ENCODE measurements around the gene BNC2.

BNC2 gene

DNA sequence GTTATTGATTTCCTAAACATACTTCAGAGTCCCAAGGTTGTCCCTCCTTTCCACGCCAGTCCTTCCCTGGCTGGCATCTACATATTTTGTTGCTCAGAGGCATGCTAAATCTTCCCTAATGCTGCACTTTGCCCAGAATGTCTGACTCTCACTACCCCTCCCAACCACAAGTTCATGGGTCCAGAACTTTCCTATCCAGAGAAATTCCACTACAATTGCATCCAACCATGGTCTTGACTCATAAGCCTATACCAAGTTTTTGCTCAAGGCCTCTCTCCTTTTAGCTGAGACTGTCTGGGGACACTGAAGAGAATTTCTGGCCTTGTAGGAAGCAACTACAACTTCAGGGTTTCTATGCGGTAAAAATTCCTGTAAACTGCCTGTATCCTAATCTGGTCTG lies 206.3 kb downstream of the BNC2 start:
- no peak overlapping the region for H3K27ac Mint-ChIP-seq
- H3K27me3 Mint-ChIP-seq (ENCODE audit: low read depth) = no peaks in the 10 kb centered on the region
- no peak overlapping the region for H3K4me3 Mint-ChIP-seq
- H3K4me1 Mint-ChIP-seq (ENCODE audit: low read depth) = no peaks in the 10 kb centered on the region
- DNase-seq (ENCODE audit: low spot score) = no peak
- peaks cover 8% of the 10 kb centered on the region for H3K9me3 Mint-ChIP-seq
- no peaks in the 10 kb centered on the region for H3K36me3 Mint-ChIP-seq (ENCODE audit: low read depth)

DNA sequence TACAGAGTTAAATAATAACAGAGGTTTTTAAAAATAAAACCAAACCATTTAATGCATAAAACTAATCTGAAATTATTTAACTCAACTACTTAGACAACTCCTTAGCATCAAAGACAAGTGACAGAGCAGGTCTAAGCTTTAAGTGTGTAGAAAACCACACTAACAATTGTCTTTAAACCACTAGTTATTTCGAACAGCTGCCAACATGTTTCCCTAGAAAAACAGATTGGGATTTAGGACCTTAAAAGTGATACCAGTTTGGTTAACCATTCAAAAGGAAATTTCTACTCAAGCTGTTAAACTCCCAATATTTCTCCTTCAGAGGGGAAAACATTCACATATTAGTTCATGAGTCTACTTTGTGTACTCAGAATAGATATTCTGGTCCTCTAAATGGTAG lies 208.7 kb downstream of the BNC2 start:
- DNase-seq (ENCODE audit: low spot score) = no peak
- H3K27ac Mint-ChIP-seq = no peak overlapping the region
- peaks cover 8% of the 10 kb centered on the region for H3K9me3 Mint-ChIP-seq
- H3K36me3 Mint-ChIP-seq (ENCODE audit: low read depth) = no peaks in the 10 kb centered on the region
- no peaks in the 10 kb centered on the region for H3K27me3 Mint-ChIP-seq (ENCODE audit: low read depth)
- no peaks in the 10 kb centered on the region for H3K4me1 Mint-ChIP-seq (ENCODE audit: low read depth)
- H3K4me3 Mint-ChIP-seq = no peak overlapping the region

GRCh38 chr9:16659096-16659495 lies 211.4 kb downstream of the BNC2 start:
- Mint-ChIP-seq H3K4me3 (no peak overlapping the region), H3K27me3 (ENCODE audit: low read depth) (no peaks in the 10 kb centered on the region), H3K36me3 (ENCODE audit: low read depth) (no peaks in the 10 kb centered on the region), H3K4me1 (ENCODE audit: low read depth) (no peaks in the 10 kb centered on the region), H3K27ac (no peak overlapping the region), H3K9me3 (peaks cover 12% of the 10 kb centered on the region)
- no peak for DNase-seq (ENCODE audit: low spot score)

DNA sequence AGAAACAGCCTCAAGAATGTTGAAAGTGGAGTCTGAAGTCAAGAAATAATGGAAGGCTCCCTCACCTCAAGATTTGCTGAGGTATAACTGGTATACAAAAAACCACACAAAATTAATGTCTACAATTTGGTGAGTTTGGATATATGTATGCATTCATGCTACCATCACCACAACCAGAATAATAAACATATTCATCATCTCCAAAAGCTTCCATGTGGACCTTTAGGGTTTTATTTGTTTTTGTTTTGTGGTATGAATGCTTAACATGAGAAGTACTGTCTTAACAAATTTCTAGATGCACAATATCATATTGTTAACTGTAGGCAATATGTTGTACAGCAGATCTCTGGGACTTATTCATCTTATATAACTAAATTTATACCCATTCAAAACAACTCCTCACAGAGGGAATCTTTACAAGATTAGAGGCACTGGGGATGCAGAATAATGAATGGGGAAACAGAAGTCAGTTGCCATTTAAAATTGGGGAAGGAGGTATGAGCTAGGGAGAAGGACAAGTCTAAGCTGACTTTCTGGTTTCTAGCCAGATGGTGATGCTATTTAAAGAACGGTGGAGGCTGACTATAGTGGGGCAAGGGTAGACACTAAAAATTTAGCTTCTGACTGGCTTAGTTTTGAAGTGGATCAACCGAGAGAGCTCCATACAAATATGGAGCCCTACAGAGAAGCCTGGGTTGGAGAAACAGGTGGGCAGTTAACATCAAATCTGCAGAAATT lies 213.9 kb downstream of the BNC2 start:
- Mint-ChIP-seq H3K36me3 (ENCODE audit: low read depth) (no peaks in the 10 kb centered on the region), H3K4me1 (ENCODE audit: low read depth) (no peaks in the 10 kb centered on the region), H3K9me3 (peaks cover 12% of the 10 kb centered on the region), H3K27ac (no peak overlapping the region), H3K27me3 (ENCODE audit: low read depth) (no peaks in the 10 kb centered on the region), H3K4me3 (no peak overlapping the region)
- no peak for DNase-seq (ENCODE audit: low spot score)

DNA sequence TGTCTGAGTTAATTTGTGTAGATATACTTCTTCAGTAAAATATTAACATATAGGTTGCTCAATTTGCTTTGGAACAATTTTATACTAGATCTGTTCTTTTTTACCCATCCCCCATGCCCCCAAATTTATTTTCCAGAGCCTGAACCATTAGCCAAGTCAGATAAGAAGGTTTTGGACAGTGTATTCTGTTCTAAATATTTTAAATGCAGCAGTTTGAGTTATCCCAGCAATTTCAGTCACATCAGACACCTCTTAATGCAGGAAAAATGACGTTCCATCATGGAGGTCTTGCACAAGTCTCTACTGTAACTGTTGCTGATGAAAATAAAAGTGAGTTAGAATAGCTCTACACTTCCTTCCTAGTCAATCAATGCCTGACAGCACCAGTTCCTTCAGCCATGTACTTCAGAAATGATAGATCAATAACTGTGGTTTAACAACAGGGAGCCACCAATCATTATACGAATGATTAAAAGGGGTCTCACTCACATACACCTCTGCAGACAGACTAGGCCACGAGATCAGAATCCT lies 215.8 kb downstream of the BNC2 start:
- no peak overlapping the region for H3K4me3 Mint-ChIP-seq
- no peaks in the 10 kb centered on the region for H3K4me1 Mint-ChIP-seq (ENCODE audit: low read depth)
- no peaks in the 10 kb centered on the region for H3K36me3 Mint-ChIP-seq (ENCODE audit: low read depth)
- H3K27me3 Mint-ChIP-seq (ENCODE audit: low read depth) = no peaks in the 10 kb centered on the region
- no peak for DNase-seq (ENCODE audit: low spot score)
- peaks cover 9% of the 10 kb centered on the region for H3K9me3 Mint-ChIP-seq
- no peak overlapping the region for H3K27ac Mint-ChIP-seq

DNA sequence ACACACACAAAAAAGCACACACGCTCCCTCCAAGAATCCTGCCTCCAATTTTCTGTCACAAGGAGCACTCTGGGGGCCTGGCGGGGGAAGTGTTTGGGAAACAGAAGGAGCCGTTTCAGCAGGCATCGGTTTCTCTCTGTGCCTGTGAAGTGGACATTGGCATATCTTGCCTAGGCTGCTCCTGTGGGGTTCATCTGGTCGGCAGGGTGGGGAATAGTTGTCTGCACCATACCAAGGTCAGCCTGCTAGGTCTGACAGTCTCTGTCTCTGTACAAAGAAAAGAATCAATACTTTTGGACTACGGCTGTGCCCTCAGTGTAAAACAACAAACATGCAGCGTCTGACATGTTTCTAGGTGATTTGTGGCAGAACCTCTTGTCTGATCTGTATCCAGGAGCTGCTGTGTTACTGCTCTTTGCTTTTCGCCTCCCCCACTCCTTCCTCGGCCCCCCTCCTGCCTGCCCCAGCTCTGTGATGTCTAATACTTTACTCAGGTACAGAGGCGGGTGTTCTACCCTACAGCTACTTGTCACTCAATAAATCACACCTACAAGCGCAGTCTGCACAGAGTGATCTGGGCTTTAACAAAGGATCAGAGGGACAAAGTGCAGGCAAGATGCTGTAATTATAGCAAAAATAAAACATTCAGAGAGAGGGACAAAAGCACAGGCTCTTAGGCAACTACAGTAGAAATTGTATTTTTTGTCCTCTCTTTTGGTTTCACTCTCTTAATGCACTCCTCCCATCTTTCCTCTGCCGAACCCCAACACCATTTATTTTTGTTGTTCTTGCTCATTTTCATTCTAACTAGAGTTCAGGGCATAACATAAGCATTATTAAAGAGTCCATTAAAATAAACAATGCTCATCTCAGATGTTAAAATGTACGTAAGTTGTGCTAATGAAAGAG lies 216.7 kb downstream of the BNC2 start:
- Mint-ChIP-seq H3K36me3 (ENCODE audit: low read depth) (no peaks in the 10 kb centered on the region), H3K4me3 (no peak overlapping the region), H3K4me1 (ENCODE audit: low read depth) (no peaks in the 10 kb centered on the region), H3K9me3 (peaks cover 7% of the 10 kb centered on the region), H3K27ac (no peak overlapping the region), H3K27me3 (ENCODE audit: low read depth) (no peaks in the 10 kb centered on the region)
- DNase-seq (ENCODE audit: low spot score) = no peak

GRCh38 chr9:16652582-16652981 lies 217.9 kb downstream of the BNC2 start:
- H3K9me3 Mint-ChIP-seq = peaks cover 7% of the 10 kb centered on the region
- H3K27ac Mint-ChIP-seq = no peak overlapping the region
- DNase-seq (ENCODE audit: low spot score) = no peak
- H3K4me3 Mint-ChIP-seq = no peak overlapping the region
- H3K27me3 Mint-ChIP-seq (ENCODE audit: low read depth) = no peaks in the 10 kb centered on the region
- H3K36me3 Mint-ChIP-seq (ENCODE audit: low read depth) = no peaks in the 10 kb centered on the region
- no peaks in the 10 kb centered on the region for H3K4me1 Mint-ChIP-seq (ENCODE audit: low read depth)

DNA sequence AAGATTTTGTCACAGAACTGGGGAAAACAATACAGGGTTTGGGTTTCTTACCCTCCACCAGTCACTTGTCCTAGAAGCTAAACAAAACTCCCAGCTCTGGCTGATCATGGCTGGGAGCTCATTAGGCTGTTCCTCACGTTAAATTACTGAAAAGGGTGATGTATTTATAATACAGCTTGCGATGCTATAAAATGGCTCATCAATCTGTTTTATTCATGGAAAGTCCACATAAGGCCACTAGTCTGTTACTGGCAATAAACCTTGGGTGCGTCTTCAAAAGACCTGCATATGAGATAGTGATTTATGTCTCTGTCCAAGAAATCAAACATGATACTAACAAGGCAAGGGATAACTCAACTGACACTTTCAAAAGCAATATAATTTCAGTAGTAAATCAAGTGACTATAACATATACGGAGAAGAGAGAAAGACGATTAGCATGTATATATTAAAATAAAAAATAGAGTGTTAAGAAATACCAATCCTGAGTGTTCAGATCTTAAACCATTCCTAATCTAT lies 219.0 kb downstream of the BNC2 start:
- peaks cover 7% of the 10 kb centered on the region for H3K9me3 Mint-ChIP-seq
- no peak for DNase-seq (ENCODE audit: low spot score)
- H3K4me3 Mint-ChIP-seq = no peak overlapping the region
- no peak overlapping the region for H3K27ac Mint-ChIP-seq
- no peaks in the 10 kb centered on the region for H3K36me3 Mint-ChIP-seq (ENCODE audit: low read depth)
- H3K4me1 Mint-ChIP-seq (ENCODE audit: low read depth) = no peaks in the 10 kb centered on the region
- H3K27me3 Mint-ChIP-seq (ENCODE audit: low read depth) = no peaks in the 10 kb centered on the region

DNA sequence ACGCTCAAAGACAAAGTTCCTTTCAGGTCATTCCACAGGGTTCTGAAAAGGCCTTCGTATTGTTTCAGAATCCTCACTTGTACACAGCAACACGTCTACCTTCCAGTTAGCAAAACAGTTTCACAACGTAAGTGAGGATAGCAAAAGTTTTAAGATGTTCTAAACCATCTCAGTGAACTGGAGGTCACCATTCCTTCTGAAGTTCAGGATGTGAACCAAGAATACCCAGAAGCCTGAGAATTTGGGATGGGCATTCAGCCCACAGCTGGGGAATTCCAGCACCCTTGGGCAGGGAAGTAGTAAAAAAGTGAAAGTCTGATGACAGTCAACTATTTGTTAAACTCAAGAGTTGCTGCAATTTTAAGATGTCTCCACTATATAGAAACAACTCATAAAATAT lies 224.5 kb downstream of the BNC2 start:
- no peak for DNase-seq (ENCODE audit: low spot score)
- no peaks in the 10 kb centered on the region for H3K9me3 Mint-ChIP-seq
- no peaks in the 10 kb centered on the region for H3K27me3 Mint-ChIP-seq (ENCODE audit: low read depth)
- no peak overlapping the region for H3K27ac Mint-ChIP-seq
- no peak overlapping the region for H3K4me3 Mint-ChIP-seq
- H3K36me3 Mint-ChIP-seq (ENCODE audit: low read depth) = no peaks in the 10 kb centered on the region
- H3K4me1 Mint-ChIP-seq (ENCODE audit: low read depth) = no peaks in the 10 kb centered on the region

DNA sequence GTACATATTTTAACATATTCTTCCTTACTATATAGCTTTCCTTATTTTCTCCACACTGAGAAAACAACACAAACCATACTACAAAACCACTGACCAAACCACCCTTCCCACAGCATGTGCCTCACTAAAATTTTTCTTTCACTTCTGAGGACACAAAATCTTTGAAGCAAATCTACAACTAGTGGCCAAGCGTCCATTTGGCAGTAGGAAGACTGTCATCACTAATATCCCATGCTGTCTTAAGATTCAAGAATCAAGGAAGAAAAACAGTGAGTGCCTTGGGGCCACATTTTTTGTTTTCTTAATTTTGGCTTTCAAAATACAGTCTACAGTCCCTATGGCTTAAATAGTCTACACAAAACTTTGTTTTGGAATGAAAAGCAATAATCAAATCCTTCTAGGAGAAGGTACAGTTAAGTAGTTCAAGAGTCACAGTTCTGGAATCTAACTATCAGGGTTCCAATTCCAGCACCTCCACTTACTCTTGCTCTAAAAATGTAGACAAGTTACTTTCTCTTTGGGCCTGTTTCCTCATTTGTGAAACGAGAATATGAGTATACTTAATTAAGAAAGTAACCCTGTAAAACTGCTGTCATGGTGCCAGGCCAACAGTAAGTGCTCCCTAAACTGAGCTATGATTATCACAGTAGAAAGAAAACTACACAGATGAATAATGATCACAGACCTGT lies 227.9 kb downstream of the BNC2 start:
- H3K27me3 Mint-ChIP-seq (ENCODE audit: low read depth) = no peaks in the 10 kb centered on the region
- no peaks in the 10 kb centered on the region for H3K36me3 Mint-ChIP-seq (ENCODE audit: low read depth)
- H3K27ac Mint-ChIP-seq = no peak overlapping the region
- no peaks in the 10 kb centered on the region for H3K4me1 Mint-ChIP-seq (ENCODE audit: low read depth)
- H3K4me3 Mint-ChIP-seq = no peak overlapping the region
- H3K9me3 Mint-ChIP-seq = no peaks in the 10 kb centered on the region
- no peak for DNase-seq (ENCODE audit: low spot score)

- Mint-ChIP-seq H3K4me1 (ENCODE audit: low read depth) (no peaks in the 10 kb centered on the region), H3K36me3 (ENCODE audit: low read depth) (no peaks in the 10 kb centered on the region), H3K27me3 (ENCODE audit: low read depth) (no peaks in the 10 kb centered on the region), H3K27ac (no peak overlapping the region), H3K9me3 (no peaks in the 10 kb centered on the region), H3K4me3 (no peak overlapping the region)
- DNase-seq (ENCODE audit: low spot score) = no peak
Measured at GRCh38 chr9:16640649-16641048, 229.8 kb downstream of the BNC2 start.

- Mint-ChIP-seq H3K9me3 (no peaks in the 10 kb centered on the region), H3K36me3 (ENCODE audit: low read depth) (no peaks in the 10 kb centered on the region), H3K4me3 (no peak overlapping the region), H3K4me1 (ENCODE audit: low read depth) (no peaks in the 10 kb centered on the region), H3K27ac (no peak overlapping the region), H3K27me3 (ENCODE audit: low read depth) (no peaks in the 10 kb centered on the region)
- no peak for DNase-seq (ENCODE audit: low spot score)
Measured at GRCh38 chr9:16639644-16640043, 230.8 kb downstream of the BNC2 start.

GRCh38 chr9:16637911-16638310 lies 232.6 kb downstream of the BNC2 start:
- no peak for DNase-seq (ENCODE audit: low spot score)
- Mint-ChIP-seq H3K27ac (no peak overlapping the region), H3K4me1 (ENCODE audit: low read depth) (no peaks in the 10 kb centered on the region), H3K9me3 (no peaks in the 10 kb centered on the region), H3K4me3 (no peak overlapping the region), H3K27me3 (ENCODE audit: low read depth) (no peaks in the 10 kb centered on the region), H3K36me3 (ENCODE audit: low read depth) (no peaks in the 10 kb centered on the region)

DNA sequence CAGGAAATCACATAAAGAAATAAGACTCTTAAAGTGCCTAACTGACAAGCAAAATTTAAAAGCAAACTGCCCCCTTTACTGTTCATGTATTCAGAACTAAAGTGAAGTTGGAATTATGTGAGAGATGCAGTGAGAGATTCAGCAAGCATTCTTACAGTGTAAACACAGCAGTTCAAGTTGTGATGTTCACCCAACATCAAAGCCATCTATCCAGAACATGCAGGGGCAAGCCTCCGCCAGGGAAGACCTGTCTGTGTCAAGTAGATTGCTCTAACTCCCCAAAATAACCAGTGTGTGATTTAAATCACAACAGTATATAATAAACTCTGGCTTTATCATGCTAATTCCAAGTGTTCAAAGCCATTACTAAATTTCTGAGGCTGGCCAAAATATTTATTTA lies 233.3 kb downstream of the BNC2 start:
- H3K4me1 Mint-ChIP-seq (ENCODE audit: low read depth) = no peaks in the 10 kb centered on the region
- no peaks in the 10 kb centered on the region for H3K36me3 Mint-ChIP-seq (ENCODE audit: low read depth)
- H3K27ac Mint-ChIP-seq = no peak overlapping the region
- no peak overlapping the region for H3K4me3 Mint-ChIP-seq
- no peaks in the 10 kb centered on the region for H3K9me3 Mint-ChIP-seq
- no peak for DNase-seq (ENCODE audit: low spot score)
- no peaks in the 10 kb centered on the region for H3K27me3 Mint-ChIP-seq (ENCODE audit: low read depth)
